Natural killer cell (primary cell): ENCODE measurements around the gene GCSAM. TPM values are rescaled to one million over a fixed set of nuclear protein-coding genes. Genes with fewer than 3 reads are reported as not detected.
A peak's percentile ranks its signal among the peaks of the same experiment; 100 is the strongest.

Experiments
- ATAC-seq, 3 donors: fragments of 150-1000 bp in 2 of 3; fragments of 200-7000 bp in 1 of 3; cut with Tn5 transposase; 1 replicate in 1 of 3; 2 replicates in 2 of 3; pipeline ENCODE4 v1.10.0; 2021; ENCODE audit warnings: mild to moderate bottlenecking in 2 of 3, moderate library complexity in 2 of 3
- DNase-seq, 2 donors: peaks; one replicate each; pipeline versions ENCODE4 v3.0.0 to v3.0.0-alpha.2; 2013 to 2021; ENCODE audit warnings: mixed read lengths in 1 of 2
- H3K27ac ChIP-seq: one replicate; pipeline ENCODE4 v1.5.1; 2013; ENCODE audit warnings: mild to moderate bottlenecking, low read length
- H3K27me3 ChIP-seq: one replicate; pipeline ENCODE4 v1.6.1; 2013; ENCODE audit warnings: low read length; ENCODE audit not compliant: control insufficient read depth, insufficient read depth
- H3K36me3 ChIP-seq: one replicate; pipeline ENCODE4 v1.6.1; 2013; ENCODE audit warnings: low read length; ENCODE audit not compliant: control insufficient read depth, insufficient read depth
- H3K4me1 ChIP-seq: one replicate; pipeline ENCODE4 v1.6.1; 2013; ENCODE audit warnings: low read length; ENCODE audit not compliant: control insufficient read depth, insufficient read depth
- H3K4me3 ChIP-seq: one replicate; pipeline ENCODE4 v1.5.1; 2013; ENCODE audit warnings: low read length
- H3K9me3 ChIP-seq: one replicate; pipeline ENCODE4 v1.6.1; 2013; ENCODE audit warnings: low read length; ENCODE audit not compliant: control insufficient read depth, insufficient read depth
- H3K27ac Mint-ChIP-seq, 2 donors: one replicate each; pipeline ENCODE4 v1.8.0; 2022; ENCODE audit warnings: mild to moderate bottlenecking in 2 of 2, mixed read lengths in 2 of 2, moderate library complexity in 1 of 2
- H3K27me3 Mint-ChIP-seq, 2 donors: one replicate each; pipeline ENCODE4 v1.8.0; 2022; ENCODE audit warnings: low read depth in 2 of 2, mixed read lengths in 2 of 2
- H3K36me3 Mint-ChIP-seq: one replicate; pipeline ENCODE4 v1.8.0; 2022; ENCODE audit warnings: mixed read lengths
- H3K4me1 Mint-ChIP-seq, 2 donors: one replicate each; pipeline ENCODE4 v1.8.0; 2022; ENCODE audit warnings: mixed read lengths in 2 of 2
- H3K4me3 Mint-ChIP-seq: one replicate; pipeline ENCODE4 v1.8.0; 2022; ENCODE audit warnings: mild to moderate bottlenecking, moderate library complexity, mixed read lengths
- H3K9me3 Mint-ChIP-seq, 2 donors: one replicate each; pipeline ENCODE4 v1.8.0; 2022; ENCODE audit warnings: mixed read lengths in 2 of 2
- CTCF ChIP-seq: fragments of 200-600 bp; IDR thresholded peaks from one replicate; pipeline ENCODE4 v1.8.0; 2022; ENCODE audit warnings: antibody characterized with exemption
- WGBS: methylation state at CpG from one replicate; pipeline ENCODE4 v1.1.7; 2013; ENCODE audit warnings: missing lambda C conversion rate; ENCODE audit not compliant: insufficient coverage; 5-methylcytosine and 5-hydroxymethylcytosine counted together
- intact Hi-C: fragments of 100-400 bp; cut with micrococcal nuclease; formaldehyde crosslinking; loops from one replicate; pipeline ENCODE4 v1.14.2; 2022
- total RNA-seq, 4 donors: library from RNA; stranded (reverse); fragments of 120-200 nt in 1 of 4; gene quantifications; one replicate each; pipeline versions ENCODE4 v1.2.3 to v1.2.4, GENCODE V29; 2013 to 2022

GCSAM gene
- total RNA-seq, 3 donors from 2014 or later (not counting 1 experiment from before 2014, with no cell fraction given) = 0.59 to 3.0 (median 1.1) TPM

DNA sequence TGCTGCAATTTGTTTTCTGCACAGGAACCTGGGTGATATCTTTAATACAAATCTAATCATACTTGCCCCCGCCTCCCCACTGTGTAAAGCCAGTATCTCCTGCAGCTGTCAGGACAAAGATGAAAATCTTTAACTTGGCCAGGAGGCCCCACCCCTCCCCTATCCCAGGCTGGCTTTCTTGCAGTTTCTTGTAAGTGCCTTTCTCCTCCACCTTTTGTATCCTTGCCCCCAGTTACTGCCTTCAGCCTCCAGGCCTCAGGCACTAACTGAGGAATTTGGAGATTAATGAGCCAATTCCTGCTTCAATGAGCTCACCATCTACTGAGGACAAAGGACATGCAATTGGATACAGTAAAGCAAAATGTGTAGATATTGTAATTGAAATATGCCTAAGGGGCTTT is 6.5 kb downstream of the GCSAM start:
- peak overlapping the region; percentile 1 to 25 for H3K27ac Mint-ChIP-seq
- no peaks in the 10 kb centered on the region for H3K9me3 Mint-ChIP-seq
- Histone ChIP-seq H3K36me3 (no peaks in the 10 kb centered on the region), H3K9me3 (no peaks in the 10 kb centered on the region), H3K4me3 (no peak overlapping the region), H3K27ac (no peak overlapping the region), H3K4me1 (peaks cover 3% of the 10 kb centered on the region), H3K27me3 (no peaks in the 10 kb centered on the region)
- no peak overlapping the region for H3K4me3 Mint-ChIP-seq
- H3K4me1 Mint-ChIP-seq = peaks cover 16 to 24% of the 10 kb centered on the region in 2 donors
- ATAC-seq (no peak), DNase-seq (peak in 1 of 2 donors; percentile 36)
- H3K27me3 Mint-ChIP-seq = no peaks in the 10 kb centered on the region
- intact Hi-C loops = no loop called here
- TF ChIP-seq CTCF = no peak
- H3K36me3 Mint-ChIP-seq = no peaks in the 10 kb centered on the region
- 78% methylated on average over 1 of the region's 1 CpG for WGBS

GRCh38 chr3:112124907-112125607 is 8.0 kb downstream of the GCSAM start:
- Mint-ChIP-seq H3K36me3 (no peaks in the 10 kb centered on the region), H3K27ac (no peak overlapping the region), H3K4me1 (peaks cover 21 to 30% of the 10 kb centered on the region in 2 donors), H3K4me3 (no peak overlapping the region), H3K9me3 (no peaks in the 10 kb centered on the region), H3K27me3 (no peaks in the 10 kb centered on the region)
- H3K27me3 ChIP-seq = no peaks in the 10 kb centered on the region
- peaks cover 3% of the 10 kb centered on the region for H3K4me1 ChIP-seq
- 73% methylated on average over 4 of the region's 5 CpGs for WGBS
- ATAC-seq (no peak), DNase-seq (no peak)
- no peaks in the 10 kb centered on the region for H3K36me3 ChIP-seq
- no peaks in the 10 kb centered on the region for H3K9me3 ChIP-seq
- intact Hi-C loops = no loop called here
- no peak overlapping the region for H3K4me3 ChIP-seq
- H3K27ac ChIP-seq = no peak overlapping the region
- no peak for TF ChIP-seq CTCF

DNA sequence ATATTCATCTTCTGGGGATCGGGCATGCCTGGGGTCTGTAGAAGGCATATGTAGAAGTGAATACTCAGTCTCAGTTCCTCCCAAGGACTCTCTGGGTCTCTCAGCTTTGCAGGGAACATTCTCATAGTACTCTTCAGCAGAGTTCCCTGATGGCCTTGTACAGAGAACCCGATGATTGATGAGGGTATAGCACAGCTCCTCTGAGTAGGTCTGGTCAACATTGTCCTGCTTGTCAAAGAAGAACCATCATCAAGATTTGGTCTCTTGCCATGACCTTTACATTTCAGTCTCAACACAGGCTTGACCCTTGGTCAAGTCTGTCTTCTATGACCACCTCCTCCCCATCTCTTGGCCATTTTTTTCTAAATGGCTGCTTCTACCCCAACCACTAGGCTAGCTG is 9.5 kb downstream of the GCSAM start:
- ATAC-seq (no peak), DNase-seq (no peak)
- Histone ChIP-seq H3K9me3 (no peaks in the 10 kb centered on the region), H3K4me1 (peaks cover 8% of the 10 kb centered on the region), H3K27ac (no peak overlapping the region), H3K4me3 (no peak overlapping the region), H3K27me3 (no peaks in the 10 kb centered on the region), H3K36me3 (no peaks in the 10 kb centered on the region)
- WGBS = 91% methylated on average over 2 of the region's 2 CpGs
- Mint-ChIP-seq H3K27ac (no peak overlapping the region), H3K4me1 (peaks cover 27 to 34% of the 10 kb centered on the region in 2 donors), H3K9me3 (no peaks in the 10 kb centered on the region), H3K27me3 (peaks cover 0 to 2% of the 10 kb centered on the region in 2 donors), H3K4me3 (no peak overlapping the region), H3K36me3 (no peaks in the 10 kb centered on the region)
- TF ChIP-seq CTCF = no peak
- intact Hi-C loops = no loop called here

DNA sequence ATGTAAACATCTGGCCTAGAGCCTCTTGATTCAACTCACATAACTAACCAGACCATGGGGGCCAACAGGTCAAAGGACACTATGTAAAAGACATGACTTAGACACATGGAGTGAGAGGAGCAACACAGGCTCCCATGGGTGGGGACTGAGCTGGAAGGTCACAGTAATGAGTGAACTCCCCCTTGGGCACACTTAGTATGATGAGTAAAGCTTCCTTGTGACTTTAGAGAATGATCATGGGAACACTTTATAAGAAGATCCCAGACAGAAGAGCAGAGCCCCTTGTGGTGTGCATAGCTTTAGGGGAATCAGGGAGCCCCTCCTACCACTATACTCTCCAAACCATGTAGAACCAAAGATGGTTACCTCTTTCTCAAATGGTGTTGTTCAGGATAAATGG is 10.2 kb downstream of the GCSAM start:
- H3K36me3 ChIP-seq = no peaks in the 10 kb centered on the region
- no peaks in the 10 kb centered on the region for H3K27me3 ChIP-seq
- H3K27ac ChIP-seq = no peak overlapping the region
- Mint-ChIP-seq H3K27ac (no peak overlapping the region), H3K27me3 (peaks cover 0 to 2% of the 10 kb centered on the region in 2 donors), H3K4me1 (peaks cover 27 to 30% of the 10 kb centered on the region in 2 donors), H3K36me3 (no peaks in the 10 kb centered on the region), H3K9me3 (no peaks in the 10 kb centered on the region), H3K4me3 (no peak overlapping the region)
- H3K9me3 ChIP-seq = no peaks in the 10 kb centered on the region
- no peak for TF ChIP-seq CTCF
- ATAC-seq = no peak
- intact Hi-C loops = no loop called here
- peaks cover 8% of the 10 kb centered on the region for H3K4me1 ChIP-seq
- DNase-seq = no peak
- no peak overlapping the region for H3K4me3 ChIP-seq
